Measurements from ENCODE around the gene NFE2L2. TPM values are rescaled to one million over a fixed set of nuclear protein-coding genes. Genes with fewer than 3 reads are reported as not detected.

NFE2L2 gene
- total and polyA plus RNA-seq, 9 of the 15 experiments (the other 6 are each of a cell fraction or from before 2014, with no cell fraction given): 29.3 to 120 (median 59.3) TPM

DNA sequence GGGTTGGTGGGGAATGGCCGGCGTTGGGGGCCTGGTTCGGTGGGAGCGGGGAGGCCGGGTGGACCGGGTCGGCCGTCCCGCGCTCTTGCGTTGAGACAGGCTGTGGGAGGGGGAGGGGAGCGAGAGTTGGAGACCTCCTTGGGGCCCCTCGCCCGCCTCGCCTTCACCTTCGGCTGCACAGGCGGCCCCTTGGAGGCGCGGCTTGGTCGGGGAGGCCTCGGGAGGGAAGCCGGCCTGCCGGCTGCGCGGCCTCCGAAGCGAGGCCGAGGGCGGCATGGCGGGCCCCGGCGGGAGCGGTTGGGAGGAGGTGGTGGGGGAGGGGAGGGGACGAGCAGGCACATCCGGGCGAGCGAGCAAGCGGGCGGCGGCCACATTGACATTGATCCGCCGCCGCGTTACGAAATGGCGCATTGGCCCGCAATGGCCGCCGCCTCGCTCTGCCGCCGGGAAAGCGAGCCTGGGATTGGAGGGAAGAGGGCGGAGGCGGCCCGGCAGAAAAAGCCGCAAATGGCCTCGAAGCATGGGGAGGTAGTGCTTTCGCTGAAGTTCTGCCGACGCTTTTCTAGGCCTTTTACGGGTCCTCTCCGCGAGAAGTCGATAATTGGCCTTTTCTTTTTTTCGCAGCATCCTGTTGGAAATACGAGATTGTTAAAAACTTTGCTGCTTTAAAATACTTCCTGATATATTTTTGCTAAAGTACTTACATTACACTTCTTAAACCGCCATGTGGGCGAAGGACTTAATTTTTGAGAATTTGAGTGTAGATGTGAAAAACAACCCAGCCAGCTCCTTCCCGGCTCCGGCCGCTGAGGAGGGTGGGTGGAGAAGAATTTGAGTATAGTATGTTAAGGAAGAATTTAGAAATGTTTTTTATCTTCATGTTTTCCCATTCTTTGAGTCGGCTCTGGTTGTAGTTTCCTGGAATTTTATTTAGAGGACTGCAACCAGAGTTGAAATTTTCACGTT is 51.4 kb downstream of the NFE2L2 start (continued):
- TF ChIP-seq BDP1 (IDR thresholded peaks at IDR 0.05; ENCODE audit: insufficient read depth, insufficient read length) (no peak), SRSF1 (IDR thresholded peaks at IDR 0.05; ENCODE audit: low read depth, low read length) (peak; percentile 52; the same call in 1 of the 2 replicates), MYBL2 (IDR thresholded peaks at IDR 0.05; ENCODE audit: low read depth) (peak; percentile 49), MYBL2 (CRISPR knock-in tag; IDR thresholded peaks at IDR 0.05; ENCODE audit: borderline replicate concordance) (no peak), EP300 (IDR thresholded peaks at IDR 0.05; ENCODE audit: low read length) (peak; percentile 39), ZNF551 (CRISPR knock-in tag; IDR thresholded peaks at IDR 0.05) (no peak), BMI1 (IDR thresholded peaks at IDR 0.05; ENCODE audit: low read length) (no peak)
- TF ChIP-seq, protein P1, sequence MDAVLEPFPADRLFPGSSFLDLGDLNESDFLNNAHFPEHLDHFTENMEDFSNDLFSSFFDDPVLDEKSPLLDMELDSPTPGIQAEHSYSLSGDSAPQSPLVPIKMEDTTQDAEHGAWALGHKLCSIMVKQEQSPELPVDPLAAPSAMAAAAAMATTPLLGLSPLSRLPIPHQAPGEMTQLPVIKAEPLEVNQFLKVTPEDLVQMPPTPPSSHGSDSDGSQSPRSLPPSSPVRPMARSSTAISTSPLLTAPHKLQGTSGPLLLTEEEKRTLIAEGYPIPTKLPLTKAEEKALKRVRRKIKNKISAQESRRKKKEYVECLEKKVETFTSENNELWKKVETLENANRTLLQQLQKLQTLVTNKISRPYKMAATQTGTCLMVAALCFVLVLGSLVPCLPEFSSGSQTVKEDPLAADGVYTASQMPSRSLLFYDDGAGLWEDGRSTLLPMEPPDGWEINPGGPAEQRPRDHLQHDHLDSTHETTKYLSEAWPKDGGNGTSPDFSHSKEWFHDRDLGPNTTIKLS (IDR thresholded peaks at IDR 0.05; ENCODE audit: borderline replicate concordance, low read depth): no peak
- TF ChIP-seq, protein P2, sequence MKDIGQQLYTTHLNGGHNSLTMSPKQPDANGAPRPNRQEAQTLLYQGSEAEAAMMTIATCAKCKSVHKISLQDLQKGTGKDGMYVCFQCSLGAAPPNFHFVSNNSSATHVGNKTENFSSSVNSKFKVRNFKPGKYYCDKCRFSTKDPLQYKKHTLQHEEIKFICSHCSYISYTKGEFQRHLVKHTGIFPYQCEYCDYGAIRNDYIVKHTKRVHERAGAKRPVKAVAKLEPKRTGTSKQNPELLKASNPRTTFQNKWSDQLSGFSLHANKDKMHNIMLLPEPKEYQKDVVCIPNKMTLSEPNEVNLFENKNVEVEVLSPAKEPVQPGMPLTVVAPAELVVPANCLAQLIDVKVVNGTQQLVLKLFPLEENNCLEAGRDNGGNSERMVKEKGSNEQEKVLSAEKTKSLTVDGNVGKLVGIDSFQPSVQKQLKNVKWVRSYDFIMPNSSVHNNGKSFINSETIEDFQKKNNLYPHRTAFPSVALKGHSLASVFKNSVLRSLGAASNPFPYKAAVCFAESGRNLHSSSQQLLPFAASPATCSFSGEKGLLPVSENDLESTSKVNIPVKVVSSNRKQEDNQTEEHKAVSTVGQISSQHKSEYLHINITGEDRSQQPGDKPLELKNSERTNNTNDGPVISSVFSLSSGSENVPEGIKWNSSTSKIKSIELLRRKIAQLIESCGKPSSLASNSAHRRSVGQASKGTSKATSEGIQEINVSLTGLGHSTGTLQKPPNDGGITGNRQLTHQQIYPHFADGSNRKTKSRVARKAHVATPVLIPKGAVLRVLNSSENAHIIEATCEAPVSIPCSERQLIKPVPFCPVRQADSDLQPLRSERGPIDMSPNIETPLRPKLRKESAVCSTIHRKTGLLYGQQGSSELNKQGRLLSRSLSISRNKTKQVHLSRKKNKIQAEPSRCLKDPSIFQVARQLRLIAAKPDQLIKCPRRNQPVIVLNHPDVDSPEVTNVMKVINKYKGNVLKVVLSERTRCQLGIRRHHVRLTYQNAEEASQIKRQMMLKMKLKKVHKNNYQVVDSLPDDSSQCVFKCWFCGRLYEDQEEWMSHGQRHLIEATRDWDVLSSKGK (CRISPR knock-in tag; IDR thresholded peaks at IDR 0.05): no peak
- TF ChIP-seq, protein P3, sequence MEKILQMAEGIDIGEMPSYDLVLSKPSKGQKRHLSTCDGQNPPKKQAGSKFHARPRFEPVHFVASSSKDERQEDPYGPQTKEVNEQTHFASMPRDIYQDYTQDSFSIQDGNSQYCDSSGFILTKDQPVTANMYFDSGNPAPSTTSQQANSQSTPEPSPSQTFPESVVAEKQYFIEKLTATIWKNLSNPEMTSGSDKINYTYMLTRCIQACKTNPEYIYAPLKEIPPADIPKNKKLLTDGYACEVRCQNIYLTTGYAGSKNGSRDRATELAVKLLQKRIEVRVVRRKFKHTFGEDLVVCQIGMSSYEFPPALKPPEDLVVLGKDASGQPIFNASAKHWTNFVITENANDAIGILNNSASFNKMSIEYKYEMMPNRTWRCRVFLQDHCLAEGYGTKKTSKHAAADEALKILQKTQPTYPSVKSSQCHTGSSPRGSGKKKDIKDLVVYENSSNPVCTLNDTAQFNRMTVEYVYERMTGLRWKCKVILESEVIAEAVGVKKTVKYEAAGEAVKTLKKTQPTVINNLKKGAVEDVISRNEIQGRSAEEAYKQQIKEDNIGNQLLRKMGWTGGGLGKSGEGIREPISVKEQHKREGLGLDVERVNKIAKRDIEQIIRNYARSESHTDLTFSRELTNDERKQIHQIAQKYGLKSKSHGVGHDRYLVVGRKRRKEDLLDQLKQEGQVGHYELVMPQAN (IDR thresholded peaks at IDR 0.05; ENCODE audit: borderline replicate concordance): peak; percentile 76; the same call in 1 of the 2 replicates
- TF ChIP-seq, protein P4, sequence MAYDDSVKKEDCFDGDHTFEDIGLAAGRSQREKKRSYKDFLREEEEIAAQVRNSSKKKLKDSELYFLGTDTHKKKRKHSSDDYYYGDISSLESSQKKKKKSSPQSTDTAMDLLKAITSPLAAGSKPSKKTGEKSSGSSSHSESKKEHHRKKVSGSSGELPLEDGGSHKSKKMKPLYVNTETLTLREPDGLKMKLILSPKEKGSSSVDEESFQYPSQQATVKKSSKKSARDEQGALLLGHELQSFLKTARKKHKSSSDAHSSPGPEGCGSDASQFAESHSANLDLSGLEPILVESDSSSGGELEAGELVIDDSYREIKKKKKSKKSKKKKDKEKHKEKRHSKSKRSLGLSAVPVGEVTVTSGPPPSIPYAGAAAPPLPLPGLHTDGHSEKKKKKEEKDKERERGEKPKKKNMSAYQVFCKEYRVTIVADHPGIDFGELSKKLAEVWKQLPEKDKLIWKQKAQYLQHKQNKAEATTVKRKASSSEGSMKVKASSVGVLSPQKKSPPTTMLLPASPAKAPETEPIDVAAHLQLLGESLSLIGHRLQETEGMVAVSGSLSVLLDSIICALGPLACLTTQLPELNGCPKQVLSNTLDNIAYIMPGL (CRISPR knock-in tag; IDR thresholded peaks at IDR 0.05): peak; percentile 60
- TF ChIP-seq, protein P5, sequence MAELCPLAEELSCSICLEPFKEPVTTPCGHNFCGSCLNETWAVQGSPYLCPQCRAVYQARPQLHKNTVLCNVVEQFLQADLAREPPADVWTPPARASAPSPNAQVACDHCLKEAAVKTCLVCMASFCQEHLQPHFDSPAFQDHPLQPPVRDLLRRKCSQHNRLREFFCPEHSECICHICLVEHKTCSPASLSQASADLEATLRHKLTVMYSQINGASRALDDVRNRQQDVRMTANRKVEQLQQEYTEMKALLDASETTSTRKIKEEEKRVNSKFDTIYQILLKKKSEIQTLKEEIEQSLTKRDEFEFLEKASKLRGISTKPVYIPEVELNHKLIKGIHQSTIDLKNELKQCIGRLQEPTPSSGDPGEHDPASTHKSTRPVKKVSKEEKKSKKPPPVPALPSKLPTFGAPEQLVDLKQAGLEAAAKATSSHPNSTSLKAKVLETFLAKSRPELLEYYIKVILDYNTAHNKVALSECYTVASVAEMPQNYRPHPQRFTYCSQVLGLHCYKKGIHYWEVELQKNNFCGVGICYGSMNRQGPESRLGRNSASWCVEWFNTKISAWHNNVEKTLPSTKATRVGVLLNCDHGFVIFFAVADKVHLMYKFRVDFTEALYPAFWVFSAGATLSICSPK (IDR thresholded peaks at IDR 0.05; ENCODE audit: borderline replicate concordance): no peak
- TF ChIP-seq, protein P6, sequence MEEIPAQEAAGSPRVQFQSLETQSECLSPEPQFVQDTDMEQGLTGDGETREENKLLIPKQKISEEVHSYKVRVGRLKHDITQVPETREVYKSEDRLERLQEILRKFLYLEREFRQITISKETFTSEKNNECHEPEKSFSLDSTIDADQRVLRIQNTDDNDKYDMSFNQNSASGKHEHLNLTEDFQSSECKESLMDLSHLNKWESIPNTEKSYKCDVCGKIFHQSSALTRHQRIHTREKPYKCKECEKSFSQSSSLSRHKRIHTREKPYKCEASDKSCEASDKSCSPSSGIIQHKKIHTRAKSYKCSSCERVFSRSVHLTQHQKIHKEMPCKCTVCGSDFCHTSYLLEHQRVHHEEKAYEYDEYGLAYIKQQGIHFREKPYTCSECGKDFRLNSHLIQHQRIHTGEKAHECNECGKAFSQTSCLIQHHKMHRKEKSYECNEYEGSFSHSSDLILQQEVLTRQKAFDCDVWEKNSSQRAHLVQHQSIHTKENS (CRISPR knock-in tag; IDR thresholded peaks at IDR 0.05): no peak

Data from K562 (cell line).